WTC11 (cell line): ENCODE measurements around the gene RAD18. TPM values are rescaled to one million over a fixed set of nuclear protein-coding genes. Genes with fewer than 3 reads are reported as not detected.

Experiments used
- ATAC-seq: fragments of 200-7000 bp; cut with Tn5 transposase; 2 replicates; pipeline ENCODE4 v1.10.0; 2021; ENCODE audit warnings: mild to moderate bottlenecking, moderate library complexity
- CTCF ChIA-PET: fragments of 300-600 bp; sonication (Branson Sonifier 250); formaldehyde crosslinking; loops from one replicate; lab custom pipeline; 2021; ENCODE audit warnings: antibody characterized with exemption; lab: Charles Lee
- POLR2A ChIA-PET: fragments of 350-600 bp; sonication (Branson Sonifier 250); formaldehyde crosslinking; loops from one replicate; lab custom pipeline; 2021; ENCODE audit warnings: antibody characterized with exemption; lab: Charles Lee
- DNase-seq: peaks from one replicate; pipeline ENCODE4 v3.0.0; 2021; ENCODE audit warnings: low spot score
- H3K27ac Mint-ChIP-seq: 2 replicates; pipeline ENCODE4 v1.8.0; 2021; ENCODE audit warnings: mixed read lengths
- H3K27me3 Mint-ChIP-seq: 2 replicates; pipeline ENCODE4 v1.8.0; 2021; ENCODE audit warnings: low read depth, mild to moderate bottlenecking, moderate library complexity, mixed read lengths
- H3K36me3 Mint-ChIP-seq: 2 replicates; pipeline ENCODE4 v1.8.0; 2021; ENCODE audit warnings: mixed read lengths
- H3K4me1 Mint-ChIP-seq: 2 replicates; pipeline ENCODE4 v1.8.0; 2022; ENCODE audit warnings: mixed read lengths
- H3K4me3 Mint-ChIP-seq: 2 replicates; pipeline ENCODE4 v1.8.0; 2021; ENCODE audit warnings: mild to moderate bottlenecking, moderate library complexity, mixed read lengths
- H3K9me3 Mint-ChIP-seq: 2 replicates; pipeline ENCODE4 v1.8.0; 2021; ENCODE audit warnings: mixed read lengths
- CREM ChIP-seq: sonication (generic); formaldehyde crosslinking; IDR thresholded peaks from 2 replicates; pipeline ENCODE4 v1.8.1; 2022; ENCODE audit warnings: mild to moderate bottlenecking, missing genetic modification reagents, moderate library complexity
- FOXJ3 ChIP-seq: sonication (generic); formaldehyde crosslinking; IDR thresholded peaks from 2 replicates; pipeline ENCODE4 v1.9.0; 2021; ENCODE audit warnings: missing genetic modification reagents, mild to moderate bottlenecking, borderline replicate concordance
- KAT7 ChIP-seq: sonication (generic); formaldehyde crosslinking; IDR thresholded peaks from 2 replicates; pipeline ENCODE4 v1.8.1; 2023; ENCODE audit warnings: missing genetic modification reagents, mild to moderate bottlenecking, borderline replicate concordance
- NFE2L1 ChIP-seq: sonication (generic); formaldehyde crosslinking; IDR thresholded peaks from 2 replicates; pipeline ENCODE4 v1.8.1; 2023; ENCODE audit warnings: missing genetic modification reagents
- NFYB ChIP-seq: sonication (generic); formaldehyde crosslinking; conservative IDR thresholded peaks from 2 replicates; pipeline ENCODE4 v1.8.0; 2022; ENCODE audit warnings: low read depth, missing genetic modification reagents
- RELA ChIP-seq: sonication (generic); formaldehyde crosslinking; IDR thresholded peaks from 2 replicates; pipeline ENCODE4 v1.8.1; 2022; ENCODE audit warnings: missing genetic modification reagents, mild to moderate bottlenecking, borderline replicate concordance
- ZNF219 ChIP-seq: sonication (generic); formaldehyde crosslinking; IDR thresholded peaks from 2 replicates; pipeline ENCODE4 v1.8.0; 2023; ENCODE audit warnings: missing genetic modification reagents, mild to moderate bottlenecking, borderline replicate concordance
- total RNA-seq: library from RNA; stranded (reverse); gene quantifications from 3 replicates; pipeline ENCODE4 v1.2.3, GENCODE V29; 2021
- TF ChIP-seq, protein P1 (sequence below): sonication (generic); formaldehyde crosslinking; IDR thresholded peaks from 2 replicates; pipeline ENCODE4 v1.8.1; 2023; ENCODE audit warnings: mild to moderate bottlenecking, moderate library complexity, missing genetic modification reagents
- TF ChIP-seq, protein P2 (sequence below): sonication (generic); formaldehyde crosslinking; IDR thresholded peaks from 2 replicates; pipeline ENCODE4 v1.8.1; 2023; ENCODE audit warnings: mild to moderate bottlenecking, missing genetic modification reagents
- TF ChIP-seq, protein P3 (sequence below): sonication (generic); formaldehyde crosslinking; IDR thresholded peaks from 2 replicates; pipeline ENCODE4 v1.8.1; 2022; ENCODE audit warnings: mild to moderate bottlenecking, missing genetic modification reagents, moderate library complexity, borderline replicate concordance
- TF ChIP-seq, protein P4 (sequence below): fragments of 250-450 bp; sonication (Bioruptor Pico); IDR thresholded peaks from 2 replicates; pipeline ENCODE4 v1.9.0; 2021; ENCODE audit warnings: mild to moderate bottlenecking, borderline replicate concordance
- TF ChIP-seq, protein P5 (sequence below): sonication (generic); formaldehyde crosslinking; IDR thresholded peaks from 2 replicates; pipeline ENCODE4 v1.8.1; 2023; ENCODE audit warnings: mild to moderate bottlenecking, missing genetic modification reagents
- TF ChIP-seq, protein P6 (sequence below): sonication (generic); formaldehyde crosslinking; IDR thresholded peaks from 2 replicates; pipeline ENCODE4 v1.8.1; 2022; ENCODE audit warnings: low read depth, mild to moderate bottlenecking, moderate library complexity, missing genetic modification reagents, borderline replicate concordance

RAD18 gene
- total RNA-seq, 1 experiment from 2014 or later = 24.4 TPM

DNA sequence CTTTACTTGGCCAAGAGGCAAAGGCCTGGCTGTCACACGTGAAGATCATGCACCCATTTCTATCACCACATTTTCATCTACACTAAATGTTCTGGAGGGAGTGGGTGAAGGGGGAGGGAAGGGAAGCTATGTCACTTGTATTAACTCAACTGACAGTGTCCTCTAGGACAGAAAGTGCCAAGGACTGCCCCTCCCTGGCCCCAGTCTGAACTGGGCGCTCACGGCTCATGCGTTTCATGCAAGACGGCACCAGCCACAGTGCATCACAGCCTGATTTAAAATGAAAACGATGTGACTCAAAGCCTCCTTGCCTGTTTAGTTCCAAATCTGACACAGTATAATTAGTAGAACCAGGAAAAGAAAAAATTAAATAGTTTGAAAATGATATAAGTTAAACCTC lies 20.8 kb upstream of the RAD18 start:
- Mint-ChIP-seq H3K4me1 (peaks cover 4% of the 10 kb centered on the region), H3K27me3 (peaks cover 13% of the 10 kb centered on the region), H3K9me3 (peaks cover 6% of the 10 kb centered on the region)

More for the DNA sequence above, 20.8 kb upstream of the RAD18 start:
- ChIA-PET CTCF (no interaction called here), POLR2A (no interaction called here)
- DNase-seq (no peak), ATAC-seq (no peak)
- Mint-ChIP-seq H3K4me3 (no peak overlapping the region), H3K36me3 (peaks cover 3% of the 10 kb centered on the region; the same call in 1 of the 2 replicates), H3K27ac (no peak overlapping the region)
- TF ChIP-seq FOXJ3 (CRISPR knock-in tag) (no peak), ZNF219 (CRISPR knock-in tag) (no peak), CREM (CRISPR knock-in tag) (no peak), NFYB (CRISPR knock-in tag) (no peak), KAT7 (CRISPR knock-in tag) (no peak), NFE2L1 (CRISPR knock-in tag) (no peak), RELA (CRISPR knock-in tag) (no peak)
- TF ChIP-seq, protein P1, sequence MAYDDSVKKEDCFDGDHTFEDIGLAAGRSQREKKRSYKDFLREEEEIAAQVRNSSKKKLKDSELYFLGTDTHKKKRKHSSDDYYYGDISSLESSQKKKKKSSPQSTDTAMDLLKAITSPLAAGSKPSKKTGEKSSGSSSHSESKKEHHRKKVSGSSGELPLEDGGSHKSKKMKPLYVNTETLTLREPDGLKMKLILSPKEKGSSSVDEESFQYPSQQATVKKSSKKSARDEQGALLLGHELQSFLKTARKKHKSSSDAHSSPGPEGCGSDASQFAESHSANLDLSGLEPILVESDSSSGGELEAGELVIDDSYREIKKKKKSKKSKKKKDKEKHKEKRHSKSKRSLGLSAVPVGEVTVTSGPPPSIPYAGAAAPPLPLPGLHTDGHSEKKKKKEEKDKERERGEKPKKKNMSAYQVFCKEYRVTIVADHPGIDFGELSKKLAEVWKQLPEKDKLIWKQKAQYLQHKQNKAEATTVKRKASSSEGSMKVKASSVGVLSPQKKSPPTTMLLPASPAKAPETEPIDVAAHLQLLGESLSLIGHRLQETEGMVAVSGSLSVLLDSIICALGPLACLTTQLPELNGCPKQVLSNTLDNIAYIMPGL = no peak
- TF ChIP-seq, protein P2, sequence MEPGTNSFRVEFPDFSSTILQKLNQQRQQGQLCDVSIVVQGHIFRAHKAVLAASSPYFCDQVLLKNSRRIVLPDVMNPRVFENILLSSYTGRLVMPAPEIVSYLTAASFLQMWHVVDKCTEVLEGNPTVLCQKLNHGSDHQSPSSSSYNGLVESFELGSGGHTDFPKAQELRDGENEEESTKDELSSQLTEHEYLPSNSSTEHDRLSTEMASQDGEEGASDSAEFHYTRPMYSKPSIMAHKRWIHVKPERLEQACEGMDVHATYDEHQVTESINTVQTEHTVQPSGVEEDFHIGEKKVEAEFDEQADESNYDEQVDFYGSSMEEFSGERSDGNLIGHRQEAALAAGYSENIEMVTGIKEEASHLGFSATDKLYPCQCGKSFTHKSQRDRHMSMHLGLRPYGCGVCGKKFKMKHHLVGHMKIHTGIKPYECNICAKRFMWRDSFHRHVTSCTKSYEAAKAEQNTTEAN (CRISPR knock-in tag) = no peak
- TF ChIP-seq, protein P3, sequence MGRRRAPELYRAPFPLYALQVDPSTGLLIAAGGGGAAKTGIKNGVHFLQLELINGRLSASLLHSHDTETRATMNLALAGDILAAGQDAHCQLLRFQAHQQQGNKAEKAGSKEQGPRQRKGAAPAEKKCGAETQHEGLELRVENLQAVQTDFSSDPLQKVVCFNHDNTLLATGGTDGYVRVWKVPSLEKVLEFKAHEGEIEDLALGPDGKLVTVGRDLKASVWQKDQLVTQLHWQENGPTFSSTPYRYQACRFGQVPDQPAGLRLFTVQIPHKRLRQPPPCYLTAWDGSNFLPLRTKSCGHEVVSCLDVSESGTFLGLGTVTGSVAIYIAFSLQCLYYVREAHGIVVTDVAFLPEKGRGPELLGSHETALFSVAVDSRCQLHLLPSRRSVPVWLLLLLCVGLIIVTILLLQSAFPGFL (CRISPR knock-in tag) = no peak
- TF ChIP-seq, protein P4, sequence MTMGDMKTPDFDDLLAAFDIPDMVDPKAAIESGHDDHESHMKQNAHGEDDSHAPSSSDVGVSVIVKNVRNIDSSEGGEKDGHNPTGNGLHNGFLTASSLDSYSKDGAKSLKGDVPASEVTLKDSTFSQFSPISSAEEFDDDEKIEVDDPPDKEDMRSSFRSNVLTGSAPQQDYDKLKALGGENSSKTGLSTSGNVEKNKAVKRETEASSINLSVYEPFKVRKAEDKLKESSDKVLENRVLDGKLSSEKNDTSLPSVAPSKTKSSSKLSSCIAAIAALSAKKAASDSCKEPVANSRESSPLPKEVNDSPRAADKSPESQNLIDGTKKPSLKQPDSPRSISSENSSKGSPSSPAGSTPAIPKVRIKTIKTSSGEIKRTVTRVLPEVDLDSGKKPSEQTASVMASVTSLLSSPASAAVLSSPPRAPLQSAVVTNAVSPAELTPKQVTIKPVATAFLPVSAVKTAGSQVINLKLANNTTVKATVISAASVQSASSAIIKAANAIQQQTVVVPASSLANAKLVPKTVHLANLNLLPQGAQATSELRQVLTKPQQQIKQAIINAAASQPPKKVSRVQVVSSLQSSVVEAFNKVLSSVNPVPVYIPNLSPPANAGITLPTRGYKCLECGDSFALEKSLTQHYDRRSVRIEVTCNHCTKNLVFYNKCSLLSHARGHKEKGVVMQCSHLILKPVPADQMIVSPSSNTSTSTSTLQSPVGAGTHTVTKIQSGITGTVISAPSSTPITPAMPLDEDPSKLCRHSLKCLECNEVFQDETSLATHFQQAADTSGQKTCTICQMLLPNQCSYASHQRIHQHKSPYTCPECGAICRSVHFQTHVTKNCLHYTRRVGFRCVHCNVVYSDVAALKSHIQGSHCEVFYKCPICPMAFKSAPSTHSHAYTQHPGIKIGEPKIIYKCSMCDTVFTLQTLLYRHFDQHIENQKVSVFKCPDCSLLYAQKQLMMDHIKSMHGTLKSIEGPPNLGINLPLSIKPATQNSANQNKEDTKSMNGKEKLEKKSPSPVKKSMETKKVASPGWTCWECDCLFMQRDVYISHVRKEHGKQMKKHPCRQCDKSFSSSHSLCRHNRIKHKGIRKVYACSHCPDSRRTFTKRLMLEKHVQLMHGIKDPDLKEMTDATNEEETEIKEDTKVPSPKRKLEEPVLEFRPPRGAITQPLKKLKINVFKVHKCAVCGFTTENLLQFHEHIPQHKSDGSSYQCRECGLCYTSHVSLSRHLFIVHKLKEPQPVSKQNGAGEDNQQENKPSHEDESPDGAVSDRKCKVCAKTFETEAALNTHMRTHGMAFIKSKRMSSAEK (CRISPR knock-in tag) = no peak
- TF ChIP-seq, protein P5, sequence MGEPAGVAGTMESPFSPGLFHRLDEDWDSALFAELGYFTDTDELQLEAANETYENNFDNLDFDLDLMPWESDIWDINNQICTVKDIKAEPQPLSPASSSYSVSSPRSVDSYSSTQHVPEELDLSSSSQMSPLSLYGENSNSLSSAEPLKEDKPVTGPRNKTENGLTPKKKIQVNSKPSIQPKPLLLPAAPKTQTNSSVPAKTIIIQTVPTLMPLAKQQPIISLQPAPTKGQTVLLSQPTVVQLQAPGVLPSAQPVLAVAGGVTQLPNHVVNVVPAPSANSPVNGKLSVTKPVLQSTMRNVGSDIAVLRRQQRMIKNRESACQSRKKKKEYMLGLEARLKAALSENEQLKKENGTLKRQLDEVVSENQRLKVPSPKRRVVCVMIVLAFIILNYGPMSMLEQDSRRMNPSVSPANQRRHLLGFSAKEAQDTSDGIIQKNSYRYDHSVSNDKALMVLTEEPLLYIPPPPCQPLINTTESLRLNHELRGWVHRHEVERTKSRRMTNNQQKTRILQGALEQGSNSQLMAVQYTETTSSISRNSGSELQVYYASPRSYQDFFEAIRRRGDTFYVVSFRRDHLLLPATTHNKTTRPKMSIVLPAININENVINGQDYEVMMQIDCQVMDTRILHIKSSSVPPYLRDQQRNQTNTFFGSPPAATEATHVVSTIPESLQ (CRISPR knock-in tag) = no peak
- TF ChIP-seq, protein P6, sequence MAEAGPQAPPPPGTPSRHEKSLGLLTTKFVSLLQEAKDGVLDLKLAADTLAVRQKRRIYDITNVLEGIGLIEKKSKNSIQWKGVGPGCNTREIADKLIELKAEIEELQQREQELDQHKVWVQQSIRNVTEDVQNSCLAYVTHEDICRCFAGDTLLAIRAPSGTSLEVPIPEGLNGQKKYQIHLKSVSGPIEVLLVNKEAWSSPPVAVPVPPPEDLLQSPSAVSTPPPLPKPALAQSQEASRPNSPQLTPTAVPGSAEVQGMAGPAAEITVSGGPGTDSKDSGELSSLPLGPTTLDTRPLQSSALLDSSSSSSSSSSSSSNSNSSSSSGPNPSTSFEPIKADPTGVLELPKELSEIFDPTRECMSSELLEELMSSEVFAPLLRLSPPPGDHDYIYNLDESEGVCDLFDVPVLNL = no peak
